Type B pancreatic cell (in vitro differentiated cells): Measurements from ENCODE around the gene NANOS2. TPM values are rescaled to one million over a fixed set of nuclear protein-coding genes. Genes with fewer than 3 reads are reported as not detected.

Experiments
- DNase-seq: peaks from one replicate; pipeline ENCODE4 v3.0.0; 2021; ENCODE audit warnings: mixed read lengths; ENCODE audit not compliant: unreplicated experiment; ENCODE audit errors: extremely low spot score
- H3K27ac Mint-ChIP-seq: 2 replicates; pipeline ENCODE4 v1.8.0; 2021; ENCODE audit warnings: mild to moderate bottlenecking, mixed read lengths
- H3K27me3 Mint-ChIP-seq: 2 replicates; pipeline ENCODE4 v1.8.0; 2021; ENCODE audit warnings: mixed read lengths
- H3K36me3 Mint-ChIP-seq: 2 replicates; pipeline ENCODE4 v1.8.0; 2021; ENCODE audit warnings: mixed read lengths
- H3K4me1 Mint-ChIP-seq: one replicate; pipeline ENCODE4 v1.8.0; 2021; ENCODE audit warnings: mixed read lengths; ENCODE audit not compliant: unreplicated experiment
- H3K4me3 Mint-ChIP-seq: 2 replicates; pipeline ENCODE4 v1.8.0; 2021; ENCODE audit warnings: mild to moderate bottlenecking, mixed read lengths
- H3K9me3 Mint-ChIP-seq: 2 replicates; pipeline ENCODE4 v1.8.0; 2021; ENCODE audit warnings: mixed read lengths
- CTCF ChIP-seq: fragments of 200-600 bp; sonication (generic); conservative IDR thresholded peaks from 2 replicates; pipeline ENCODE4 v1.5.0; 2021; ENCODE audit warnings: antibody characterized with exemption, mild to moderate bottlenecking
- long read RNA-seq: library from polyadenylated mRNA; unstranded; transcript quantifications from one replicate; pipeline ENCODE4 v2.0.0, GENCODE V29; 2020
- total RNA-seq: library from RNA; stranded (reverse); gene quantifications from 2 replicates; pipeline ENCODE4 v1.2.1, GENCODE V29; 2021; ENCODE audit warnings: low replicate concordance

The NANOS2 gene
- total RNA-seq, result not detected in 2 replicates
- long read RNA-seq, result 0 reads

GRCh38 chr19:45913874-45914830, at the start of gene NANOS2:
NANOS2 (minus strand) TSS chr19:45914778; CDS start chr19:45914693, 85 bp downstream.
- H3K27ac Mint-ChIP-seq, result no peak within 1 kb of the TSS
- no peaks in the 10 kb centered on the region for H3K9me3 Mint-ChIP-seq
- H3K4me1 Mint-ChIP-seq, result no peaks in the 10 kb centered on the region
- H3K27me3 Mint-ChIP-seq, result peaks cover 21% of the 10 kb centered on the region
- DNase-seq, result no peak
- peak; percentile 42 for TF ChIP-seq CTCF
- H3K4me3 Mint-ChIP-seq, result no peak within 1 kb of the TSS
- no peaks in the 10 kb centered on the region for H3K36me3 Mint-ChIP-seq

GRCh38 chr19:45962021-45962420, 47.4 kb upstream of the NANOS2 start:
- H3K27ac Mint-ChIP-seq, result no peak overlapping the region
- H3K27me3 Mint-ChIP-seq, result peaks cover 66% of the 10 kb centered on the region

GRCh38 chr19:45960595-45961235, 46.1 kb upstream of the NANOS2 start:
- no peaks in the 10 kb centered on the region for H3K4me1 Mint-ChIP-seq
- no peak for DNase-seq
- H3K4me3 Mint-ChIP-seq, result no peak overlapping the region
- no peak overlapping the region for H3K27ac Mint-ChIP-seq
- peaks cover 59% of the 10 kb centered on the region for H3K27me3 Mint-ChIP-seq
- no peaks in the 10 kb centered on the region for H3K9me3 Mint-ChIP-seq
- no peaks in the 10 kb centered on the region for H3K36me3 Mint-ChIP-seq
- TF ChIP-seq CTCF, result no peak

More at GRCh38 chr19:45962021-45962420, 47.4 kb upstream of the NANOS2 start:
- Mint-ChIP-seq H3K9me3 (no peaks in the 10 kb centered on the region), H3K4me1 (no peaks in the 10 kb centered on the region), H3K36me3 (no peaks in the 10 kb centered on the region), H3K4me3 (no peak overlapping the region)
- no peak for TF ChIP-seq CTCF
- DNase-seq, result no peak

GRCh38 chr19:45959517-45960025, 45.0 kb upstream of the NANOS2 start:
- Mint-ChIP-seq H3K4me1 (no peaks in the 10 kb centered on the region), H3K27me3 (peaks cover 58% of the 10 kb centered on the region), H3K9me3 (no peaks in the 10 kb centered on the region), H3K27ac (no peak overlapping the region), H3K4me3 (no peak overlapping the region), H3K36me3 (no peaks in the 10 kb centered on the region)
- TF ChIP-seq CTCF, result no peak
- DNase-seq, result no peak

- Mint-ChIP-seq H3K27me3 (peaks cover 55% of the 10 kb centered on the region), H3K4me1 (no peaks in the 10 kb centered on the region), H3K27ac (no peak overlapping the region), H3K9me3 (no peaks in the 10 kb centered on the region), H3K36me3 (no peaks in the 10 kb centered on the region), H3K4me3 (no peak overlapping the region)
- no peak for TF ChIP-seq CTCF
- DNase-seq, result no peak
Observed at GRCh38 chr19:45958769-45959516, 44.4 kb upstream of the NANOS2 start.
